Measurements from ENCODE around the gene MLYCD.

MLYCD gene

GRCh38 chr16:83956336-83957289 lies 57.7 kb downstream of the MLYCD start:
- DNase-seq (ENCODE audit: low spot score), result peak; percentile 81

GRCh38 chr16:83957296-83957855 lies 58.5 kb downstream of the MLYCD start:
- DNase-seq (ENCODE audit: low spot score), result no peak

GRCh38 chr16:83958137-83958845 lies 59.4 kb downstream of the MLYCD start:
- DNase-seq (ENCODE audit: low spot score), result no peak

- DNase-seq (ENCODE audit: low spot score), result no peak
Observed at GRCh38 chr16:83958846-83959565, 60.1 kb downstream of the MLYCD start.

GRCh38 chr16:83959656-83960434 lies 60.9 kb downstream of the MLYCD start:
- DNase-seq (ENCODE audit: low spot score), result no peak

GRCh38 chr16:83960521-83961249 lies 61.8 kb downstream of the MLYCD start:
- no peak for DNase-seq (ENCODE audit: low spot score)

GRCh38 chr16:83961591-83961990 lies 62.7 kb downstream of the MLYCD start:
- no peak for DNase-seq (ENCODE audit: low spot score)

GRCh38 chr16:83963277-83964119 lies 64.6 kb downstream of the MLYCD start:
- no peak for DNase-seq (ENCODE audit: low spot score)

GRCh38 chr16:83964684-83965443 lies 65.9 kb downstream of the MLYCD start:
- no peak for DNase-seq (ENCODE audit: low spot score)

- DNase-seq (ENCODE audit: low spot score), result no peak
Observed at GRCh38 chr16:83965444-83966152, 66.7 kb downstream of the MLYCD start.

GRCh38 chr16:83966153-83966696 lies 67.3 kb downstream of the MLYCD start:
- DNase-seq (ENCODE audit: low spot score), result no peak

- DNase-seq (ENCODE audit: low spot score), result no peak
Observed at GRCh38 chr16:83967091-83967490, 68.2 kb downstream of the MLYCD start.

- DNase-seq (ENCODE audit: low spot score), result no peak
Observed at GRCh38 chr16:83967838-83968305, 69.0 kb downstream of the MLYCD start, which contains the start of gene NECAB2. TSS of gene NECAB2 (plus strand) at chr16:83968244. CDS start at chr16:83968649, 405 bp downstream.

GRCh38 chr16:83968306-83968851 lies 69.5 kb downstream of the MLYCD start:
- DNase-seq (ENCODE audit: low spot score), result no peak

GRCh38 chr16:83968891-83969649 lies 70.2 kb downstream of the MLYCD start:
- DNase-seq (ENCODE audit: low spot score), result no peak

GRCh38 chr16:83969771-83970429 lies 71.0 kb downstream of the MLYCD start:
- DNase-seq (ENCODE audit: low spot score), result no peak

Measured in left forelimb (tissue), 1 donor.